Glomerular visceral epithelial cell (primary cell): Measurements from ENCODE around the gene RRP1.
A peak's percentile ranks its signal among the peaks of the same experiment; 100 is the strongest.

Experiments
- DNase-seq: peaks from one replicate; pipeline ENCODE4 v3.0.0-alpha.2; 2016; ENCODE audit errors: extremely low spot score

The RRP1 gene

DNA sequence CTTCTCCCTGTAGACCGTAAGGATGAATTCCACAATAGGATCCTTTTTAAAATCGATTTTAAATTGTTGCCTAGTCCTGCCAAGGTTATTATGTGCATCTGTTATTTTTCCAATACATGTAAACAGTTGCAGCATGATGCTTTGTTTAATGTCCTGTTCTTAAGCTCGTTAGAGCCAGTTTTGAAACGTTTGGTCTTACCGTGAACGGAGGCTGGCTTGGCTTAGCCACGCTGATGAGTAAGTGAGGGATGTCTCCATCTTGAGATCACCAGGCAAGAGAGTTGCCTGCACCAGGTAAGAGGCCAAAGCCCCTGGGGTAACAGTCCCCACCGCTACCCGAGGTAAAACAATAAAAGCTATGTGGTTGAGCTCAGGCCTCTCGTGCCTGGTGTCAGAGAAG is 30.6 kb upstream of the RRP1 start:
- no peak for DNase-seq

DNA sequence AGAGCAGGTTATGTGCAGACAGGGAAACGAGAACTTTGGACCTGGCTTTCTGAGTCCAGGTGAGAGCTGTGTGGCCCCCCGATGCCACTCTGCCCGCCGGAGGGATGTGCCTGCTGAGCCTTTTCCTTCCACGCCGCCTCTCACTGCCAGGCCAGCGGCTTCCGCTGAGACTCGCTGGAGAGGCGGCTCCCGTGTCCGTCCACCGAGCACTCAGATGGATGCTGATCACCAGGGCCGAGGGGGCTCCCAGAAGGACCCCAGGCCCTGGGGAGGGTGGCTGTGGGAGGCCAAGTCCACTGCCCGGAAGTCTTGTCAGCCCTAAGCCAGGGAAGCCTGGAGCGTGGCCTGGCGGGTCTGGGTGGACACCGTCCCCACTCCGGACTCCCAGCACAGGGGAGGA is 29.7 kb upstream of the RRP1 start:
- no peak for DNase-seq

DNA sequence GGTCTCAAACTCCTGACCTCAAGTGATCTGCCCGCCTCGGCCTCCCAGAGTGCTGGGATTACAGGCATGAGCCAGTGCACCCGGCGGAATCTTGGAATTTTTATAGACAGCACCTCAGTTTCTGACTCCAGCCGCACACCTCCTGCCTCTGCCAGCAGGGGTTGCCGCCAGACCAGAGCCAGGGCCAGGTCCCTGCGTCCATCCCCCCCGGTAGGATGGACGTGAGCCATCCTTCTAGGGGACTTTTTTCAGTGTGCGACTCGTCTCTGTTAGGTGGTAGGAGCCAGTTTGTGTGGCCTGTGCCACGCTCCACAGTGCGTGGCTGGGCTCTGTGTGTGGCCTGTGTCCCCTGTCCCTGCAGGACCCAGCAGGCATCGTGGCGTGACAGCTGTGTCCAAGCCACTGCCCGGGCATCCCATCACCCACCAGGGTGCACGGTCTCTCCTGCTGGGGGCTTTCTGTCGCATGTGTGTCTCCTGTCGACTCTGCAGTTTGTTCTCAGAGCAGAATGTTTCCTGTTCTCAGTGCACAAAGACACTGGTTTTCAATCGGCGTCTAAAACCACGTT is 28.9 kb upstream of the RRP1 start:
- DNase-seq = no peak

DNA sequence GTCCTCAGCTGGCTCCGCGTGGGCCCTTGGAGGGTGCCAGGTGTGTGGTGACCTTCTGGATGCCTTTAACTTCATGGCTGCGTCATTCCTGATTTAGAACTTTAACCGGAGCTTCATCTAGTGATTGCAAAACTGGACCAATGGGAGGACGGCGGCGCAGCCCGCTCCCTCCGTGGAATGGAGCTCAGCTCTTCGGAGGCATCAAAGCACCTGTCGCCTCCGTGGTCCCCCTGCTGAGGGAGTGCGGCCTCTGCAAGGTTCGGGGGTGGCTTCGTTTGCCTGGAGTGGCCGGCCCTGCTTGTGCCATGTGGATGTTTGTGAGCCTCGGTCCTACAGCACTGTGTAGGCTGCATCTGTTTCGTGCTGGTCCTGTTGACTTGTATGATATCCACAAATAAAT is 27.5 kb upstream of the RRP1 start:
- DNase-seq = no peak

DNA sequence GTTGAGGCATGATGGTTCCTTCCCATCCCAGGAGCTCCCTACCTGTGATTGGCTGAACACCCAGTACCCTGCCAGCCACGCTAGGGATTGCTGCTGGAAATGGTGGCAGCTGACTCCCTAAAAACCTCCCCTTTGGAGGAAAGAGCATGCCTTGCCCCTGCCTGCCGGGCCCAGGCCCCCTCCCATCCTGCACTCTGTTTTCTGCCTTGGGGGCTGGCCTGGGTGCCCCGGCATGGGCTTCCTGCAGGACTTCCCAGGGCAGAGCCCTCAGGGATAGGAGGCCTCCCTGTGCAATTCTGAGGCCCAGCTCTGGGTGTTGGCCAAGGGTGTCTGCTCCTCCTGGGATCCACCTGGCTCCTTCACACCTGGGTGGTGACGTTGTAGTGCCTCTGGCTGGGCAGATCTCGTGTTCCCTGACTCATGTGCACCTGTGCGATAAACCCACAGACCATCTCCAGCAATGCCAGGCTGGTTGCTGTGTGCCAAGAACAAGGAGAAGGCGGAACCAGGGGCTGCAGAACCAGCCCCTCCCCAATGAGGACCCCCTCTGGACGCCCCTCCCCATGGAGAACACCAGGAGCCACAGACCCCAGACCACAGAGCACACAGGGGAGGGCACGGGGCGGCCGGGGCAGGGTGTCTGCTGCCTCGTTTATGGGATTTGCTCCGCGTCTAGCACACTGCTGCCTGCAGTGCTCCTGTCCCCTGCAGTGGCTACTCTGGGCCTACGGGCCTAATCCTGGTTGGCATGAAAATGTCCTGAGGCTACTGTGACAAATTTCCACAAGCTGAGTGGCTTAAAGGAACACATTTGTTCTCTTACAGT is 26.9 kb upstream of the RRP1 start:
- DNase-seq = no peak

DNA sequence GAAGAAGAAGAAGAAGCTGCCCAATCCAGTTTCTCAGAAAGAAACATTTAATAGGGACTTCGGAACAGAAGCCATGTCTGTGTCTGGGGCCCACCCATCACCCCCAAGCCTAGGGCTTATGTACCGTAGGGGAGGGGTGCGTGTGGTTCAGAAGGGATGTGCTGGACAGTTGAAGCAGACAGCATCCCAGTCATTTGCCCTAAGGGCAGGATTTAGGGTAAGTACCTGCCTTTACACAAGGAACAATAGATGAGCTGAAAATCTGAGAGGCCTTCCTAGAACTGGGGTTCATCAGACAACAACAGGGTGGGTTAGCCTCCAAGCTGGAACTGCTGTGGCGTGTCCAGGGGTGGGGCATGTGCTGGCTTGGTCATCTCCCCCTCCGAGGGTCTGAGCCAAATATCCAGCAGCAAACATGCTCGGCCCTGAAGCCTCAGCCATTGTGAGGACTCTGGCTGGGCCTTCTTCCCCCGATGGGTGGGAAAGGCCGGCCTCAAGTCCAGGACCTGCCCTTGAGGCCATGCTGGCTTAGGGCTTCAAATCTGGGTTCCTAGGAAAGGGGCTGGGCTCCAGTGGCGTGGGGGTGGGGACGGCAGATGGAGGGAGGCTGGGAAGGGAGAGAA is 25.4 kb upstream of the RRP1 start:
- DNase-seq = no peak

DNA sequence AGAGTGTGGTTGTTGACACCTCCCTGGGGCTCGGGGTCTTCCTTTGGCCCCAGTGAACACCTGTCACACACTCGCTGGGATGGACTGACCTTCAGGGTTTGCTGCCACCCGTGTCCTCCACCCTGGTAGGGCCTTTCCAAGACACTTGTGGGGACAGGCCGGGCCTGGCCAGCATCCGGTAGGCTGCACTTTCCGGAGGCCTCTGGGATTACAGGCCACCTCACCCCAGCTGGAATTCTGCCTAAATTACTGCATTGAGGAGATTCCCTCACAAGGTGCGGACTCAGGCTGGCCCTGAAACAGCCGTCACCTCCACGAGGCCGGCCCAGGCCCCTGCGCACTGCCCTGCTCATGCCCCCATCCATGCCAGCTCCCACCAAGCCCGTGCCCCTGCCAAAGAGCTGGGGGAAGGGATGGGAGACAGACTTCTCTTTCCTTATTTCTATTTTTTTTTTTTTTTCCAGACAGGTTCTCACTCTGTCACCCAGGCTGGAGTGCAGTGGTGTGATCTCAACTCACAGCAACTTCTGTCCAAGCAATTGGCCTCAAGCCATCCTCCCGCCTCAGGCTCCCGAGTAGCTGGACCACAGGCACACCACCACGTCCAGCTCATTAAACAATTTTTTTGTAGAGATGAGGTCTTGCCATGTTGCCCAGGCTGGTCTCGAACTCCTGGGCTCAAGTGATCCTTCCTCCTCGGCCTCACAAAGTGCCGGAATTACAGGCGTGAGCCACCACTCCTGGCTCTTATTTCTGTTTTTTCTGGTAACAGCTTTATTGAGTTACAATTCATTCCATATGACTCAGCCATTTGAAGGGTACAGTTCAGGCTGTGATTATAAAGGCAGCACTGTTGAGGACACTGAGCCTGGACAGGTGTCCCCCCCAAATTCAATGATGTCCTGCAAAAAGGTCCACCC is 24.5 kb upstream of the RRP1 start:
- DNase-seq = peak; percentile 77

DNA sequence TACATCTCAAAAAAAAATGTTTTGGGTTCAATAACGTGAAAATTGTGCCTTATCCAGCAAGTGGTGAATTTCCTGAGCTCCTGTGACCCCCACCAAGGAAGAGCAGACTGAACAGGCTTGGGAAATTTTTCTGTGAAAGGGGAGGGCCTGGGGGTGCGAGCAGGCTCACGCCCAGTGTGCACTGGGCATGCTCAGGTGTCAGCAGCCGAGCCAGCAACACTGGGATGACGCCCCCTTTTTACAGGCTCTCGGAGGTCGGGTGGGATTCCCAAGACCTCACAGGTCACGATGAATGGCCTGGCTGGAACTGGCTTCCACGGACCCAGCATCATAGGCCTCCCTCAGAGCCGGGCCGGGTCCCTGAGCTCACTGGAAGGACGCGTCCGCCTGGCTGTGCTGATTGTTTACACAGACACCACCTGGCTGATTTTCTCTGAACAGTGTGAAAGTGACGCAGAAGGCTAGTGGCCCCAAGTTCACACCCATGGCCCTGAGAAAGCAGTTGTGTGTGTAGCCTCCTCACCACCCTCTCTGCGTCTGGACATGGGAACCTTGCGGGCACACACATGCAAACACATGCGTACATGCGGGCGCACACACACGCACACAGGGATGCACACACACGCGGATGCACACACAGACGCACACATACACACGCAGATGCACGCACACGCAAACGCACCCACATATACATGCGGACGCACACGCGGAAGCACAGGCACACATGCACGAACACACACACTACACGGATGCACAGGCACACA is 22.5 kb upstream of the RRP1 start:
- DNase-seq = no peak

DNA sequence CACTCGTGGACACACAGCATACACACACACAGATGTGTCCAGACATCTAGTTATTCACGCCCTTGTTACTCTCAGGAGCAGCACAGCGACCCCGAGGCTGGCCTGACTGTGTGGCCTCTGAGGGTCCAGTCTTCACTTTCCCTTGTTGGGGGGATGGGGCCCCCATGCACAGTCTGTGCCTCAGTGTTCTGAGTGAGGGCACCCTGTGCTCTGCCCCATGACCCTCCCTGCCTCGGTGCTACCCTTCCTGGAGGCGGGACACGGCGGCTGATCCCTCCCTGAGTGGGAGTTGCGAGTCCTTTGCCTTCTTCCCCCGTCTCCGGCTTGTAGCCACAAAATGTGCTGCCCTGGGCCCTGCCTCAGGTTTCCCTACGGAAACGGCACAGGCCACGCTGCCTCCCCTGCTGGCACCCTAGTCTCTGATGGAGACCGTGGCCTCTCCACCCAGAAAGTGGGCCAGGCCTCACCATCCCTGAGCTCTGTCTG is 21.8 kb upstream of the RRP1 start:
- DNase-seq = no peak

DNA sequence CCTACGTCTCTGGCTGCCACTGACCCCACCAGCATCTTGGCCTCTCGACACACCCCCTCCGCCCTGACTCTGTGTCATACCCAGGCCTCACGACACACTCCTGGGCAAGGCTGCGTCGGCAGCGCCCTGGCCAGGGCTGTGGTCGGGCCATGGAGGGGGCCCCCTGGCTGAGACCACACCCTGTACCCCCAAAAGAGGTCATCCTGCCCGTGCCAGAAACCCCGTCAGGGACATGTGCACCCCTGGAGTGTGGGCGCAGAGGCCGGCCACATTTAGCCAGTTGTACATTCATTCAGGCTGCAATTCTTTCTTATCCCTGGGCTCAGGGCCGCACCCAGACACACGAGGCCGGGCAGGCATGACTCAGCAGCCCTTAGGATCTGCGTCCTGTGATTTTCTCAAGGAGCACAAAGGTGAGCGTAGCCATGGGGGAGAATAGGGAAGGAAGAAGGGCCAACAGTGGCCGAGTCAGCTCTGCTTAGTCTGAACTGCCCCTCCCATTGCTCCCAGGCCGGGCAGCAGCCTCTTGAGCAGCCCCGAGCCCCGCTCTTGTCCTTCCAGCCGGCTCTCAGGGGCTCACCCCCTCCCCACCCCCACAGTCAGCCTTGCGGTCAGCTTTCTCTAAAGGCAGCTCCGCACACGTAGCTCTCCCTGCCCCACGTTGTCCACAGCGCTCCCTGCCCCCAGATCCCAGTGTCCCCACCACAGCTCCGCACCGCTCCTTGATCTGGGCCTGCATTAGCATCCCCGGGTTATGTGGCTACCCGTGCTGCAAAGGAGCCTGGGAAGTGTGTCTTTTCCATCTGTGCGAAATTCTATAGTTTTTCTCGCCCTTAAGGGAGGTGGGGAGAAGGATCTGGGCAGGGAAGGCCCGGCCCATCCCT is 21.2 kb upstream of the RRP1 start:
- peak; percentile 82 for DNase-seq

DNA sequence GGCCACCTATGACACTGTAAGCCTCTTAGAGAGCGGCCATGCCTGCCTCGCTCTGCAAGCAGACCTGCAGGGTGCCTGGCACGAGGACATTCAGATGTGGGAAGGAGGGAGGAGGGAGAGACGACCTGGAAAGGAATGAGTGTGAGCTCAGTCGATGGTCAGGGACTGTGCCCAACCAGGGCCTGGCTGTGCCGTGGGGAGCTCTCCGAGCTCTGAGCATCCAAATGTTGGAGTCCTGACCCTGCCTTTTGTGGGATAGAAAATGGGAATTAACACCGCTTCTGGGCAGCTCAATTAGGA is 20.6 kb upstream of the RRP1 start:
- DNase-seq = no peak

DNA sequence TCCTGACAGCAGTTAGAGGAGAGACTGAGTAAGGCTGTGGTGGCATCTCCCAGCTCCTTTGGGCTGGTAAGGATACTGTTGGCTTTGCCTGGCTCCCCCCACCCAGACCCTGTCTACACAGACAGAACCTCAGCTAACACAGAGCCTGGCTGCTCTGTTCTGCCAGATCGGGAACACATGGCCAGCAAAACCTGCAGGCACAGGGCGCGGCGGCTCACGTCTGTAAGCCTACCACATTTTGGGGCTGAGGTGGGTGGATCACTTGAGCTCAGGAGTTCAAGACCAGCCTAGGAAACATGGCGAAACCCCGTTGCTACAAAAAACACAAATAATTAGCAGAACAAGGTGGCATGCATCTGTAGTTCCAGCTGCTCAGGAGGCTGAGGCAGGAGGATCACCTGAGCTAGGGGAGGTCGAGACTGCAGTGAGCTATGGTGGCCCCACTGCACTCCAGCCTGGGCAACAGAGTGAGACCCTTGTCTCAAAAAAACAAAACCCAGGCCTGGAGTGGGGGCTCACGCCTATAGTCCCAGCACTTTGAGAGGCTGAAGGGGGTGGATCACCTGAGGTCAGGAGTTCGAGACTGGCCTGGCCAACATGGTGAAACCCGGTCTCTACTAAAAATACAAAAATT is 19.9 kb upstream of the RRP1 start:
- DNase-seq = no peak

DNA sequence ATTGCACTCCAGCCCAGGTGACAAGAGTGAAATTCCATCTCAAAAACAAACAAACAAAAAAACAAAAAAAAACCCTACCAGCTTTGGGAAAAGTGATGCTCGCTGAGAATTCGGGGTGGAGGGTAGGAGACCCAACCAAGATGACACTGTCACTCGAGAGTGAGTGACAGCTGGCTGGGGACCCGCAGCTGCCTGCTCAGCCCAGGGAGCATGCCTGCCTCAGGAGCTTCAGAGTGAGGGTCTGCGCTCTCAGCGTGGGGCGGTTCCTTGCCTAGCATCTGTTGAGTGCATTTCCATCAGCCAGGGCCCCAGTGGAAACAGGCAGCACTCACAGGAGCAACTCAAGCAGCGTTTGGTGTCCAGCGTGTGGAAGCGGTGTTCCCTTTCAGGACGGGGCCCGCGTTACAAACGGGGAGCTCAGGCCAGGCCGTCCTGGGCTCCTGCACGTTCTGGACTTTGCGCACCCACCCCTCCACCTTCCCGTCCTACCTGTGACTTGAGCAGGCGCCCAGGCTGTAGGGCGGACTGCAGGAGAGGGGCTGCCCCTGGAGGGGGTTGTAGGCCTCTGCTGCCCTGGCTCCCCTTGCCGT is 19.2 kb upstream of the RRP1 start:
- DNase-seq = no peak

DNA sequence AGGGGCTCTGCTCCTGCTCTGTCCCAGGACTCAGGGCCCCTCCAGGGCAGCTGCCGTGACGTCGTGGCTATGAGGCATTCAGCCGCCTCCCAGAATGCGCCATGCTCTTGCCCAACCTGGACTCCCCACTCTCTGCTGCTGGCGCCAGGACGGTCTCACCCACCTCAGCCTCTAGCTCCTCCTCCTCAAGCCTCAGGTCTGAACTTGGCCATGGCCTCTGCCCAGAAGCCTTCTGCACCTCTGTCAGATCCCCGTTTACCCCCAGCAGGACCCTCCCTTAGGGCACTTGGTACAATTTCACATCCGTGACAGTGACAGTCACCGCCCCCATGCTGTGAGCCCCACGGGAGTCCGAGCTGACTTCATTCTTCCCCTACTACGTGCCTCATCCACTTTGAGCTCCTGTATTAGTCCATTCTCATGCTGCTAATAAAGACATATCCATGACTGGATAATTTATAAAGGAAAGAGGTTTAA is 18.1 kb upstream of the RRP1 start:
- DNase-seq = no peak

DNA sequence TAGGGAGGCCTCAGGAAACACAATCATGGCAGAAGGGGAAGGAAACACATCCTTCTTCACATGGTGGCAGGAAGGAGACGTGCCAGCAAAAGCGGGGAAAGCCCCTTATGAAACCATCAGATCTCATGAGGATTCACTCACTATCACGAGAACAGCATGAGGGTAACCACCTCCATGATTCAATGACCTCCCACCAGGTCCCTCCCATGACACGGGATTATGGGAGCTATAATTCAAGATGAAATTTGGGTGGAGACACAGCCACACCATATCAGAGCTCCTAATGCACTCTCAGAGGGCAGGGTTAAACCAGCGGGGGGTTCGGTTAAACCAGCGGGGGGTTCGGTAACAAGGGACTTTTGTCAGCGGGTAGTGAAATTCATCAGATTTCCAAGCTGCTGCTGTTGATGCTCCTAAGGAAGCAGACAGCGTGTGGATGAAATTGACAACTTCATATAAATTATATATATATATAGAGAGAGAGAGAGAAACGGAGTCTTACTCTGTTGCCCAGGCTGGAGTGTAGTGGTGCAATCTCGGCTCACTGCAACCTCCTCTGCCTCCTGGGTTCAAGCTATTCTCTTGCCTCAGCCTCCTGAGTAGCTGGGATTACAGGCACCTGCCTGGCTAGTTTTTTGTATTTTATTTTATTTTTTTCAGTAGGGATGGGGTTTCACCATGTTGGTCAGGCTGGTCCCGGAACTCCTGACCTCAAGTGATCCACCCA is 17.5 kb upstream of the RRP1 start:
- DNase-seq = no peak

DNA sequence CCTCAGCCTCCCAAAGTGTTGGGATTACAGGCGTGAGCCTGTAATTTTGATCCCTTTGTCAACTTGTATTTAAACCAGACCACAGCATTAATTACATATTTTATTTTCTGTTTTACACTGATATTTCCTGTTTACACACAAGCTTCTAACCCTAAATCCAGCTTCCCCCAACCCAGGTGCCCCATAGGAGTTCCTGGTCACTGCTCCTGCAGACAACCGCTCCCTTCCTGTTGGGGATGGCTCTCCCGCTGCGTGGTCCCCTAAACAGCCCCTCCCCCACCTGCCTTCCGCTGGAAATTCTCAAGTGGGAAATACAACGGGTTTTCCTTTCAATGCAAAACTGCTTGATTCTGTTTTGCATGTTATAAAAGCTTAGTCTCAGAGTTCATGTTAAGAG is 17.0 kb upstream of the RRP1 start:
- DNase-seq = no peak

DNA sequence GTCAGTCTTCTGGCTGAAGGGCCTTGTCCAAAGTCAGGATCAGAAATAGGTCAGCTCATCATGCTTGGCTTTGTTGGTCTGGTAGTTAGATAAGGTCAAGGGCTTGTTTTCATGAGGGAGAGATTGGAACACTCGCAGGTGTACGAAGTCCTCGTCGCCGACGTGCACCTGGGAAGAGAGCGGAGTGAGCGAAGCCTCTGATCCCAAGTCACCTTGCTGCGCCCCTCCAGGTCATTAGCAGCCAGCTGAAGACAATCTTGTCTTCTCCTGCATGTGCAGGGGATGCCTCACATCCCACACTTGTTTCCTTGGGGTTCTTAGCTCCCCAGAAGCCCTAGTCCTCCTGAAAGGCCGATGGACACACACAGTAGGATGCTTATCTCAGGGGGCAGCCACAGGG is 15.2 kb upstream of the RRP1 start:
- DNase-seq = no peak

DNA sequence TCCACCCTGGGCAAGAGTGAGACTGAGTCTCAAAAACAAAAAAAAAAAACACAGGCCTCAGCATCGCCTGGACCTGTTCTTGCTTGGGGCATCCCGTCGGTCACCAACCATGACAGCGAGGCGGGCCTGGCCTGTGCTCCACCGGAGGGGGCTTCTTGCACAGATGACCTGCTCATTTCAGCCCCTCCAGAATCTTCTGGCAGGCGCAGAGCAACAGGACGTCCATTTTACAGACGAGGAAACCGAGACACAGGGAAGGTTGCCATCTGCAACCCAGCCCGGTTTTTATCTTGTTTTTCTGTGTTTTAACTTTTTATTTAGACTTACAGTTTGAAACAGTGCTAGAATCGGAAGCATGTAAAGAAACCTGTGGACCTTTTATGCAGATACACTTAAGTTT is 14.2 kb upstream of the RRP1 start:
- no peak for DNase-seq
